ENCODE results near the gene ATP11C.

- TF ChIP-seq CTCF (IDR thresholded peaks at IDR 0.05; ENCODE audit: insufficient read depth, low read length) (no peak), REST (IDR thresholded peaks at IDR 0.05; ENCODE audit: insufficient replicate concordance, low read depth) (no peak), POLR2AphosphoS5 (IDR thresholded peaks at IDR 0.05; ENCODE audit: low read depth) (no peak), SPI1 (IDR thresholded peaks at IDR 0.05; ENCODE audit: borderline replicate concordance, low read depth) (no peak)
Observed at GRCh38 chrX:139734996-139735395, 197.9 kb downstream of the ATP11C start.

Data from HL-60 (cell line).